H4 (cell line): ENCODE results near the gene SCUBE1. TPM values are rescaled to one million over a fixed set of nuclear protein-coding genes. Genes with fewer than 3 reads are reported as not detected.
"Not testable (repeated sequence)": the region's sequence is repeated elsewhere in the genome, so short reads cannot be mapped to it uniquely, and the experiment has no call there.

Experiments
- DNase-seq: peaks from one replicate; pipeline ENCODE4 v3.0.0-alpha.2; 2015; ENCODE audit warnings: low spot score
- total RNA-seq: library from RNA; depleted of rRNA; stranded (reverse); fragments of >200 nt; shearing (Covaris generic); gene quantifications from 2 replicates; pipeline ENCODE4 v1.2.3, GENCODE V29; 2014

SCUBE1 gene
- total RNA-seq, 1 experiment from 2014 or later = 0.04 TPM

DNA sequence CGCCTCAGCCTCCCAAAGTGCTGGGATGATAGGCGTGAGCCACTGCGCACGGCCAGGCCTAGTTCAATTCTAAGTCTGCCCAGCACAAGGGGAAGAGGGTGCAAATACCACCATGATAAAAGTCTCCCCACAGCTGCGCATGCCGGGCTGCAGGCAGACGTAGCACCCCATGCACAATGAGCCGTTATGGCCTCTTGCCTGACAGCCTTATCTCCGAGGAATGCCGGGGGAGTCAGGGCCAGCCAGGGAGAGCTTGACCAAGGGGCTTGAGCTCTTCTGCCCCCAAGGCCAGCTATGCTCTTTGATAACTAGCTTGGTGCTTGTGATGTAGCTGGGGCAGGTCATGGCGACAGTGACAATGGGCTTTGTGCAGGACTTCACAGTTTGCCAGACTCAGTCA lies 13.7 kb upstream of the SCUBE1 start:
- DNase-seq = no peak

DNA sequence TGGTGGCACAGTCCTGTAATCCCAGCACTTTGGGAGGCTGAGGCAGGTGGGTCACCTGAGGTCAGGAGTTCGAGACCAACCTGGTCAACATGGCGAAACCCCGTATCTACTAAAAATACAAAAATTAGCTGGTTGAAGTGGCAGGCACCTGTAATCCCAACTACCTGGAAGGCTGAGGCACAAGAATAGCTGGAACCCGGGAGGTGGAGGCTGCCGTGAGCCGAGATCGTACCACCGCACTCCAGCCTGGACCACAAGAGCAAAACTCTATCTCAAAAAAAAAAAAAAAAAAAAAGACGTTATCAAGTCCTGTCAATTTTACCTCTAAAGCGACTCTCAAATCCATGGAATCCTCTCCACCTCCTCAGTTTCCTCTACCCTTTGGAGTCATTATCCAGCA lies 12.5 kb upstream of the SCUBE1 start:
- not testable (repeated sequence) for DNase-seq

DNA sequence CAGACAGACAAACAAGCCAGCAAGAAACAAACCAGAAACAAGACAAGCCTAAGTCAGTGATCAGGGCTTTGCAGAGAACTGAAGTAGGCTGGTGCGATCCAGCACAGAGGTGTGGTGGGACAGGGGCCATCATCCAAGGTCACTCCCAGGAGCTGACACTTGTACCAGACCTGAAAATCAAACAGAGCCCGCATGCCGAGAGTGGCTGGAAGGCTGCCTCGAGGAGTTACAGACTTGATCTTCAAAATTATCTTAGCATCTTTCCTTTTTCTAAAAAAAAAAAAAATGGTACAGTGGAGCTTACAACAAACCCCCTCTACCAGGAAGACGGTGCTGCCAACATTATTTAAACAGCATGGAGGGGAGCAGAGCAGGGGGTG lies 8.8 kb upstream of the SCUBE1 start:
- no peak for DNase-seq

DNA sequence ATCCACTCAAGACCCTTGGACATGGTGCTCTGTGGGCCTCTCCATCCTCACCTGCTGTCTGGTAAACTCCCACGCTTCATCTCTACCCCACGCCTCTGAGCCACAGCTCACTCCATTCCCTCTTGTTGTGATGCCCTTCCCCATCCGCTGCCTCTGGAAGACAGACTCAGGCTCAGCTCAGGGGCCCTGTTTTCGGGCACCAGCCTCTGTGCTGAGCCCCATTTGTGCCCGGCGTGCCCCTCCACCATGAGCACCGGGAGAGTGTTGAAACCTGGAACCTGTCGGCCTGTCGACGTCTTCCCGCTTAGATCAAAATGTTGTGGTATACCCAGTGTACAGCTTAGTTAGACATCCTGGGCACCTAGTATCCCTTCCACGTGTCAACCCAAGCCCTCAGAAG lies 6.5 kb upstream of the SCUBE1 start:
- DNase-seq = no peak

DNA sequence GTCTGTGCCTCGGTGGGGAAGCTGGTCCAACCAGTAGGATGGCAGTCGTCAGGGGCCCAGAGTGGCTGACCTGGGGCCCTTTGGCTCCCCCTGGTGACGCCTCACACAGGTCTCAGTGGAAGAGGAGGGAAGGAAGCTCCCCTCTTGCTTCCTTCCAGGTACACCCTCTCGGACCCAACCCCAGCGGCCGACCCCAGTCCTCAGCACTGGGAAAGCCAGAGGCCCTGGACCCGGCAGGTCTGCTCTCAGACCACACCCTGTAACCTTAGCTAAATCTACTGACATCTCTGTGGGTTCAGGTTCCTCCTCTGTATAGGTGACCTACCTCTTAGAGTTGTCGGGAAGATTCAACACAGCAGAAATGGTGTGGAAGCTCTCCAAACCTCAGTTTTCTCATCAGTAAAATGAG lies 3.4 kb upstream of the SCUBE1 start:
- DNase-seq = peak; percentile 29

DNA sequence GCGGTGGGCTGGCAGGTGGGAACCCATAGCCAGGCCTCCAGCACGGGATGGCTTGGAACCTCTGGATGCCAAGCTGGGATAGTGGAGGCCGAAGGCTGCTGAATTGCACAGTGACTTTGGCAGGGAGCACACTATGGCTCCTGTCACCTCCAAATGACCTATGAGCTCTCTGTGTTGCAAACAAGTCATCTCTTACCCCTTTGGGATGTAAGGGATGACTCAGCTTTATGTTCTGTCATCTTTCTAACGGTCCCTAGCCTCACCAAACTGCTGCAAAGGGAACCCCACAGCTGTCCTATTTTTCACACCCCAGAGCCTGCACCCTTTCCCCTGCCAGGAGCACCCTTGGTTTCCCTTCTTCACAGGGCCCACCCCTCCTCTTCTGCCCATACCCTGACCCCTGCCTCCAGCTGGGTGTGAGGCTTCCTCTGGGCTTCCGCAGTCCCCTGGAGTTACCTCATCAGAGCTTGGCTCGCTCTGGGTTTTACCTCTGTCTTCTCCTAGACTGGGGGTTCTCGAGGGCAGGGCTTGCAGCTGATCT lies 2.7 kb upstream of the SCUBE1 start:
- no peak for DNase-seq

DNA sequence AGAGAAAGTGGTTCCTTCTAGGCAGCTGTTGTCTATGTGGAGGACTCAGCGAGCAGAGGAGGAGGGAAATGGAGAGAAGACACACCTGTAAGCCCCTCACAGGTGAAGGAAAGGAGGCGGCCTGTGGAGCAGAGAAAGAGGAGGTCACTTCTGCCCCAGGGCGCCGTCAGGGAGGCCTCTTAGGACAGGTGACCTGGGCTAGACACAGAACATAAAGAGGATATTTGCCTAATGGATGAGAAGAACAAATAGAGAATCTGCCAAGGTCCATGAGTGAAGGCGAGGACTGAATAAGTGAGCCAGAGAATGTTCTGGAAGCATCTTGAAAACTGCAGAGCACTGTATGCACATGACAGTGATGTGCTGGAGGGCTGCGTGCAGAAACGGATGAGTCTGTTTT lies 2.2 kb upstream of the SCUBE1 start:
- no peak for DNase-seq

DNA sequence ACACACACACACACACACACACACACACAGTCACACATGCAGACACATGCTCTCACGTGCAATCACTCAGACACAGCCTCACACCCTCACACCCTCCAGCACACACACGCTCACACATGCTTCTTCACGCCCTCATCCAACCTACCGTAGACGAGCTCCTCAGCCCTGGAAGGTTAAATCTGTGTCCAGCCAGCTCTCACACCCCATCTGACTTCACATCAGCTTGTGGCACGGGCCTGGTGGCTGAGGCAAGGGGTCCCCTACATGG lies 1.3 kb upstream of the SCUBE1 start:
- DNase-seq = no peak

DNA sequence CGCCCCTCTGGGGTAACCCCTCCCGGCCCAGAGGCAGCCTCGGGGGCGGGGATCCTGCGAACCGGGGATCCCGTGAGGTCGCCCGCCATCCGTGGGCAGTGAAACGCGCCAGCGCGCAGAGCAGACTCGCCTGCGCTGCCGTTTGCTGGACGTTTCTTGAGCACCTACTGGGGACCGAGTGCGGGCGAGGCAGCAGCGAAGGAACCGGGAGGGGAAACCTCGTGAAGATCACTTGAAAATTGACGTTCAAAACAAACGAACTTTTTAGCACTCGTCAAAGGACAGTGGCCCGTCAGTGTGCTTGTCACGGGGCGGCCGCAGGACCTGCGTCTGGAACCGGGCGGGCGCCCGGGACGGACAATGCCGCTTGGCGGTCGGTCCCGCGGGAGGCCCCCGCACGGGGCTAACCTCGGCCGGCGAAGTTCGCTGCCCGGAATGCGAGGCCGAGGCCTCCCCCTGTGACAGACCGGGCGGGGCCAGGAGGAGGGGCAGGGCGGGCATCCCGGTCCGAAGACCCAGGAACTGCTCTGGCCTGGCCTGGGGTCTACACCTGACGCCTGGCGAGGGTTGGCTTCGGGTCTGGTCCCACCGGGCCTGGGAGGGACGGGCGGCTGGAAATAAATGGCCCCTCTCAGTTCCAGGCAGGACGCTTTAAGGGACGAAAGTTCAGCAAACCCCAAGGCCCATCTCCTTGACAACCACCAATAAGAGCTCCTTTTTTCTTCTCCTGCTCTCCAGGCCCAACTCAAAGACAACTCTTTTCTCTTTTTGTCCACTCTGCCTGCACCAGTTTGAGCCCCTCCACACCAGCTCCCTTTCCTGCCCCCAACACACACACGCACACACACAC lies 723 bp upstream of the SCUBE1 start:
- DNase-seq = no peak

DNA sequence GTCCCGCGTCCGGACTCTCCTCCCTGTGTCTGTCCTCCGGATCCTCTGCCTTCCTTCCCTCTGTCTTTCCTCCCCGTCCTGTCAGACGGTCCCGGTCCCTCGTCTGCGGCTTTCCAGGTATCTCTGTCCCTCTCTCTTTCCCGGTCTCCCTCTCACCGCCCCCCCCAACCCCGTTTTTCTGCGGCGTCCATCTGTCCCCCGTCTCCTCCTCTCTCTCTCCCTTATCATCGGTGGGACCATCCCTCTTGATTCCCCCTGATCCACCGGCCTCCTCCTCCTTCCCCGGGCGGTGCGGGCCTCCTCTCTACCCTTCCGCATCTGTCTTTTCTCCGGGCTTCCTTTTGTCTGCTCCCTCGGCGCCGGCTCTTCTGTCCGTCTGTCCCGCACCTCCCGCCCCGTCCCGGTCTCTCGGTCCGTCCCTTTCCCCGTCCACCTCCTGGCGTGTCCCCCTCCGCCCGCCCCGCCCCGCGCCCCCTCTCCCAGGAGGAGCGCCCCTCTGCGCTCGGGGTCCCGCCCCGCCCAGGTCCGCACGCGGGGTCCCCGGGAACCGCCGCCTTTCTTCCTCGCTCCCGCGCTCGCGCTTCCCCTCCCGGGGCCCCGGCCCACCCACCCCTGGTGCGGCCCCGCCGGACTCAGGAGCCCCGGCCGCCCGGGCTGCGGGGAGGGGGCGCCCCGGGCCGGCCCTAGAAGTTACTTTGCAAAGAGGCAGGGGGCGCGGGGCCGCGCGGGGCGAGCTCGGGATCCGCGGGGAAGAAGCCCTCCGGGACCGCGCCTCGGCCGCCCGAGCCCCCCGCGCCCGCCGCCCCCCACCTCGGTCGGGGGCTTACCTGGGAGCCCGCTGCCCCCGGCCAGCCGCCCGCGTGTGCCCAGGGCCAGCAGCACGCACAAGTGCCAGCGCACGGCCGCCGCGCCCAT lies 568 bp downstream of the SCUBE1 start:
- no peak for DNase-seq

DNA sequence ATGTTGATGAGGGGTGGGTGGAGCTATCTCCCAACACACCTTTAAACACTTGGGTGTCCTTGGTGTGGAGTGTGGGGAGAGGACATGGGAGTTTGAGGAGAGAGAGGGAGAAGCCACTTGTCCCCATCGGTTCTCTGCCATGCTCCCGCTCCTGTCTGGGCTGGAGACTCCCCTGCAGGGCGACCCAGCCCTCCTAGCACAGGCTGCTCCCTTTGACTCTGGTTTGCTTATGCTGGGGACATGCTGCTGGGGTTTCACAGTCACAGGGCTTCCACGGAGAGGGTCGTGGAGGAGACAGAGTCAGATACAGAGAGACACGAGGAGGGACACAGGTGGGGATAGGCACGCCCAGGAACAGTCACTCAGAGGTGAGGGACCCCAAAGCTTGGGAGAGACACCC lies 1.6 kb downstream of the SCUBE1 start:
- DNase-seq = no peak

DNA sequence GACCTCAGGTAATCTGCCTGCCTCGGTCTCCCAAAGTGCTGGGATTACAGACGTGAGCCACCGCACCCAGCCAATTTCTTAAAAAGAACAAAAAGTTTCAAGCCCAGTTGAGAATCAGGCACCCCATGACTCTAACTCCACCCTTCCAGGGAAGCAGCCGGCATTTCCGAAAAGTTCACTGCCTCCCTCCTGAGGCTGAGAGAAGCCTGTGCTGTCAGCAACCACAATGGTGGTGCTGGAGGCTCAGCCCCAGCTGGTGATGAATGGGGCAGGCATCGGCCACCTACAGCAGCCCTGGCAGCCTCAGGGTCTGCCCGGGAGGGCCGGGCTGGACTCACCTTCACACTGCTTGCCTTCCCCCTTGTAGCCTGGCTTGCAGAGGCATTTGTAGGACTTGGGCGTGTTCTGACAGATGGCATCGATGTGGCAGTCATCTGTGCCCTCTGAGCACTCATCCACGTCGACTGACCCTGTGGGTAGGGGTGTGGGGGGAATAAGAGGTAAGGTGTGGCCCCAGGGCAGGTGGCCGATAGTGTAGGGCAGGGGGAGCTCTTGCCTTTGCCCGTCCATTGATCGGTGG lies 4.3 kb downstream of the SCUBE1 start:
- no peak for DNase-seq

DNA sequence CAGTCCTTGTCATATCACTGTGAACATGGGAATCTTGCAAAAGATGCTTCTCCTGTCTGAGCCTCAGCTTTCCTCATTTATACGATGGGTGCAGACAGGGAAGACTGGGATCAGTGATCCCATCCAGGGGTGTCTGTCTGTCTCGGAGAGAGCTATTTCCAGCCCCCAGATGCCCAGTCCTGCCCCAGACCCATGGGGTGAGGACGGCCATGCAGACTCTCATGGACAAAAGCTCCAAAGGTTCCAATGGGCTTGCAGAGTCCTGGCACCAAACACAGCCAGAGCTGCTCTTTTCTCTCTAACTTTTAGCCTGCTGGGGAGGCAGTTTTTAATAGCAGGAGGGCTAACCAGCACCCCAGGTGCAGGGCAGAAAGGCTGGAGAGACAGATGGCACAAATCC lies 5.2 kb downstream of the SCUBE1 start:
- DNase-seq = no peak

DNA sequence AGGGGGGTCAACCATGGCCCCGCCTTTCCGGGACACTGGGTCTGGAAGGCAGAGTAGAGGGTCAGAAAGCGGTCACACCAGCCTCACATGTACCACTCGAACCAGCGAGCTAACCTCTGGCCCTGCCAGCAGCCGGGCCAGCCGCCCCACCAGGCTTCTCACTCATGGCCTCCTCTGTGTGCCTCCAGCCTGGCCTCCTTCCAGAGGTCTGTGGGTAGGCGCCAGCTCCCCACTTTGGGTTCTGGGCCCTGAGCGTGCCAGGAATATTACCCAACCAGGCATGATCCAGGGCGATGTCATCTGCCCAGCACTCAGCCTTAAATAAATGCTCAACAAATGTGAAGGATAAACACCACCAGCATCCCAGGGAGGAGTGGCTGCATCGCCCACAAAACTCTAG lies 5.8 kb downstream of the SCUBE1 start:
- DNase-seq = peak; percentile 81

DNA sequence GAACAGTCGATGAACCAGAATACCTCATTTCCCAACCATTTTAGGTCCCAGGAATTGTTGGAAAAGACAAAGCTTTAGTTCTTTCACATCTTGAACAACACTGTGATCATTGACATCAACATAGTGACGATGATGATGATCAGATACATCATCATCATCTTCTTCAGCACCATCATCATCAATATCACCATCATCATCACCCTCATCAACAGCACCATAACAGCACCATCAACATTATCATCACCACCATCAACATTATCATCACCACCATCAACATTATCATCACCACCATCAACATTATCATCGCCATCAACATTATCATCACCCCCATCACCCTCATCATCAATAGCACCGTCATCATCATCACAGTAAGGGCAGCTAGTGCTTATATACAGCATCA lies 8.8 kb downstream of the SCUBE1 start:
- DNase-seq = no peak

DNA sequence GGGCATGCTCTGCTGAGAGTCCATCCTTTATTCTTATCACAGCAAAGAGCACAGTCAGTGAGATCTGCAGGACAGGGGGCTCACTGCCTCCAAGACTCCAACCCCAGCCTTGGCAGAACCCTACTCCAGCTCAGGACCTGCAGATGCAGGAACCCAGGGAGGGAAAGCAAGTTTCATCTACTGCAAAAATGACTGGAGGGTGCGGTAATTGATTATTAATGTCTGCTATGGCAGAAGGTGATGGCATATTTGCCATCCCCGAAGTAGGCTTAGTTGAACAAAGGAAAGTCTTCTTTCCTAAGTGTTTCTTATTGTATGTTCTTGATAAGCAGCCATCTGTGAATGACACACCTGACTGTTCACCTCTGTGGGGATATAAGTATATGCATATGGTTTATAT lies 9.2 kb downstream of the SCUBE1 start:
- no peak for DNase-seq

DNA sequence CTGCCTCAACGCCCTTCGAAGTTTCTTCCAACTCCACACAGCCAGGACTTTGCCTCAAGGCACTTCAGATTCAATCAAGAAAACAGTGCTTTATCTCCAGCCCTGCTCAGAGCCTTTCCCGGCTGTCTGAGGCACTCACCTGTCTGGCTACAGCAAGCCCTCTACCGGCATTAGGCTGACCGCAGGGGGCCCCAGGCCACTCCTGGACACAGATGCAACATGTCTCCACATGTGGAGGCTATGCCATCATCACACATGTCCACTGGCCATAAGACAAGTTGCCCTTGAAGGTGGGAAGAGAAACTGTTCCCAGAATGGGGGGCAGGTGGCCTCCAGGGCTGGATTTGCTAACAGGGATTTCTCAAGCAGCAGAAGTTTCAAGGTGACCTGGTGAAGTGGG lies 10.0 kb downstream of the SCUBE1 start:
- no peak for DNase-seq

DNA sequence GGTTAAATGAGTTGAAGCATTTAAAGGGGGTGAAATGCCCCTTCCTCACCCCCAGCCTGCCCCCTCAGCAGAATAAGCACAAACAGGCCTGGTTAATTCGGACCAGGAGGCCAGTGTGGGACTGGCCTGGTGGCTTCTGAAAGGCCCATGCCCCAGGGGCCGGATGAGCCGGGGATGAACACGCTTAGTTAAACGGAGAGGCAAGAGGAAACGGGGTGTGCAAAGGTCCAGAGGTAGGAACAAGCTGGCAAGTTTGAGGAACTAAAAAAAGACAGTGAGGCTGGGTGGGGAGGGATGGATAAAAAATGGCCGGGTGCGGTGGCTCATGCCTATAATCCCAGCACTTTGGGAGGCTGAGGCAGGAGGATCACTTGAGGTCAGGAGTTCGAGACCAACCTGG lies 11.5 kb downstream of the SCUBE1 start:
- DNase-seq = no peak

DNA sequence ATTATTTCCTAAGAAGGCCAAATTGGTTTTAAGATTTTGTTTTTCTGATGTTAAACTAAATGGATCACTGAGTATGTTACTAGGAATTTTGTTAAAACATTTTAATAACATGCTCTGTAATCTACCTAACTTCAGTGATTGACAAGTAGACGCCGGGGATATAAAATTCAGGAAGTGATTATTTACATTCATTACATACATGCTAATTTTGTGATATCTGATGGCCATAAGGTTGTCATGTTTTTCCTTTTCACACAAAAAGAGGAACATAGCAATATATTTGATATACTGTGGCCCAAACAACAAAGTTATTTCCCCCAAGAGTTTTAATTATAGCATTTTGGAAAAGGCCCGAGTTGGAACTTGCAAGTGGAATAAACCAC lies 12.1 kb downstream of the SCUBE1 start:
- DNase-seq = no peak

DNA sequence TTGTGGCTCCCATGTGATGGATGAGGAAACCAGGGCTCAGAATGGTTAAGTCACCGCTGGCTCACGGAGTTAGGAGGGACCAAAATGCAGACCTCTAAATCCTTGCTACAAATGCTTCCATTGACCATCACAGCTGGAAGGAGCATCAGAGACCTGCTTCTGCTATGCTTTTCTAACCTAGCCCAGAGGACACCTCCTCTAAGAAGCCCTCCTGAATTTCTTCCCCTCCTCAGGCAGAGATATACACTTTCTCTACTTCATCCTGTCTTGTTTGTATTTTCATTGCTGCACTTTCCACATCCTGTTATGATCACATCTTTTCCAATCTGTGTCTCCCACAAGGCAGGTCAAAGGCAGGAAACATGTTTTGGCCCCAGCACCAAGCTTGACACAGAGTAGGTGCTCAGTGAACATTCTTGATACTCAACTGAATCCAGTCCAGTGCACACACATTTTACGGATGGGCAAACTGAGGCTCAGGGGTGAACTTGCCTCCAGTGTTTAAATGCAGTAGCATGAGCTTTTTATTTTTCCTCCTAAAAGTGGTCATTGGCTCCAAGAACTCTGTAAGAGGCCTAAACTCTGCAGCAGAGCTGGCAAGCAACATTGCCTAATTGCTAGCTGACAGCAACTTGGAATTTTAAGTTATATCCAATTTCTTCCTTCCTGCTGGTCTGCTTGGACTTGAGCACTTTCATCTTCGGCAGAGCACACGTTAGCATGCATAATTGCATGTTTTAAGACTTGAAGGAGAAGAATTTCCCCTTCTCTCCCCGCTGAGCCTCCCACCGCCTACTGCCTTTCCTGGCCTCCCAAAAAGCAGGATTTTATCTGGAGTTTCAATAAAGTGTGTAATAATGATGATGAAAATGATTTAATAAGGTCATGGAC lies 12.7 kb downstream of the SCUBE1 start:
- DNase-seq = no peak

DNA sequence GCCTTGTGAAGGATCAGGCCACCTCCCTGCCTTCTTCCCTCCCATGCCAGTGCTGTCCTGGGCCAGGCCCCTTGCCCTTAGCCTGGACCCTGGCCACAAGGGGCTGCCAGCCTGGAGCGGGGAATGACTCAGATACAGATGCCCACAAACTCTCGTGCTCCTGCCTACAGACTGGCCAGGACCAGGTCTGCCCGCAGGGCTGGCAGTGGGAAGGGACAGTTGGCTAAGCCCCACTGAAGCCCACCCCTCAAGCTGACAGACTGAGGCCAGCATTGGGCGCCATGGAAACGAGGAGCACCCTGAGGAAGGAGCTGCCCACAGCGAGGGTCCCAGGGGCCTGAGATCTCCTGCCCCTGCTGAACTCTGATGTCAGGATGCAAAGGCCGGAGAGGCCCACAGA lies 14.1 kb downstream of the SCUBE1 start:
- no peak for DNase-seq

DNA sequence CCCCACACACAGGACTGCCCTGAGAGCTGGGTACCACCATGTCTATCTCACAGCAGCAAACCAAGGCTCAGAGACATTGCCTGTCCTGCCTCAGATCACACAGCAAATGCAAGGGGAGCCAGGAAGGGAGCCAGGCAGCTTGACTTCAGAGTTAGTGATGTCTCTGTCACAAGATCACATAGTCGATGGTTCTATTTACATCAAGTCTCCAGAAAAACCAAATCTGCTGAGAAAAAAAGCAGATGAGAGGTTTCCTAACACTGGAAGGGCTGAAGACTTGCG lies 16.1 kb downstream of the SCUBE1 start:
- DNase-seq = no peak
